ENCODE measurements around the gene DR1.

Gene DR1

GRCh38 chr1:93328809-93329760 is 16.6 kb upstream of the DR1 start:
- Mint-ChIP-seq H3K9me3 (no peaks in the 10 kb centered on the region), H3K36me3 (ENCODE audit: low read depth) (peaks cover 6% of the 10 kb centered on the region), H3K27ac (no peak overlapping the region), H3K4me3 (no peak overlapping the region), H3K27me3 (no peaks in the 10 kb centered on the region), H3K4me1 (no peaks in the 10 kb centered on the region)
- DNase-seq (no peak), ATAC-seq (no peak)

GRCh38 chr1:93330196-93330595 is 15.5 kb upstream of the DR1 start:
- Mint-ChIP-seq H3K36me3 (ENCODE audit: low read depth) (peaks cover 6% of the 10 kb centered on the region), H3K27me3 (no peaks in the 10 kb centered on the region), H3K4me3 (no peak overlapping the region), H3K27ac (no peak overlapping the region), H3K9me3 (no peaks in the 10 kb centered on the region), H3K4me1 (no peaks in the 10 kb centered on the region)
- ATAC-seq = no peak
- no peak for DNase-seq

GRCh38 chr1:93330617-93331016 is 15.1 kb upstream of the DR1 start:
- peaks cover 6% of the 10 kb centered on the region for H3K36me3 Mint-ChIP-seq (ENCODE audit: low read depth)
- no peak overlapping the region for H3K4me3 Mint-ChIP-seq
- ATAC-seq (no peak), DNase-seq (no peak)
- H3K27me3 Mint-ChIP-seq = no peaks in the 10 kb centered on the region
- no peak overlapping the region for H3K27ac Mint-ChIP-seq
- H3K4me1 Mint-ChIP-seq = no peaks in the 10 kb centered on the region
- H3K9me3 Mint-ChIP-seq = no peaks in the 10 kb centered on the region

GRCh38 chr1:93331412-93331811 is 14.3 kb upstream of the DR1 start:
- H3K4me3 Mint-ChIP-seq = no peak overlapping the region
- H3K9me3 Mint-ChIP-seq = no peaks in the 10 kb centered on the region
- H3K4me1 Mint-ChIP-seq = no peaks in the 10 kb centered on the region
- no peak overlapping the region for H3K27ac Mint-ChIP-seq
- H3K36me3 Mint-ChIP-seq (ENCODE audit: low read depth) = peaks cover 5% of the 10 kb centered on the region
- no peak for ATAC-seq
- no peaks in the 10 kb centered on the region for H3K27me3 Mint-ChIP-seq
- DNase-seq = no peak

- Mint-ChIP-seq H3K4me3 (no peak overlapping the region), H3K4me1 (peaks cover 2% of the 10 kb centered on the region), H3K27ac (no peak overlapping the region), H3K36me3 (ENCODE audit: low read depth) (peaks cover 12% of the 10 kb centered on the region), H3K27me3 (no peaks in the 10 kb centered on the region), H3K9me3 (no peaks in the 10 kb centered on the region)
- no peak for DNase-seq
- ATAC-seq = no peak
Measured at GRCh38 chr1:93332368-93332767, 13.3 kb upstream of the DR1 start.

GRCh38 chr1:93338387-93339146 is 7.1 kb upstream of the DR1 start:
- peaks cover 3% of the 10 kb centered on the region for H3K4me1 Mint-ChIP-seq
- no peaks in the 10 kb centered on the region for H3K27me3 Mint-ChIP-seq
- H3K9me3 Mint-ChIP-seq = no peaks in the 10 kb centered on the region
- no peak overlapping the region for H3K27ac Mint-ChIP-seq
- H3K36me3 Mint-ChIP-seq (ENCODE audit: low read depth) = peaks cover 23% of the 10 kb centered on the region
- H3K4me3 Mint-ChIP-seq = no peak overlapping the region
- no peak for ATAC-seq
- no peak for DNase-seq

- Mint-ChIP-seq H3K36me3 (ENCODE audit: low read depth) (peaks cover 21% of the 10 kb centered on the region), H3K27ac (no peak overlapping the region), H3K4me1 (peaks cover 7% of the 10 kb centered on the region), H3K27me3 (no peaks in the 10 kb centered on the region), H3K4me3 (no peak overlapping the region), H3K9me3 (no peaks in the 10 kb centered on the region)
- no peak for DNase-seq
- no peak for ATAC-seq
Measured at GRCh38 chr1:93339171-93339697, 6.5 kb upstream of the DR1 start.

- no peaks in the 10 kb centered on the region for H3K27me3 Mint-ChIP-seq
- ATAC-seq (no peak), DNase-seq (no peak)
- peaks cover 14% of the 10 kb centered on the region for H3K4me1 Mint-ChIP-seq
- no peaks in the 10 kb centered on the region for H3K9me3 Mint-ChIP-seq
- no peak overlapping the region for H3K27ac Mint-ChIP-seq
- peaks cover 21% of the 10 kb centered on the region for H3K36me3 Mint-ChIP-seq (ENCODE audit: low read depth)
- no peak overlapping the region for H3K4me3 Mint-ChIP-seq
Measured at GRCh38 chr1:93340090-93340489, 5.6 kb upstream of the DR1 start.

GRCh38 chr1:93344484-93344883 is 1.2 kb upstream of the DR1 start:
- DNase-seq (no peak), ATAC-seq (no peak)
- Mint-ChIP-seq H3K9me3 (no peaks in the 10 kb centered on the region), H3K27me3 (no peaks in the 10 kb centered on the region), H3K27ac (no peak overlapping the region), H3K4me1 (peaks cover 23% of the 10 kb centered on the region), H3K4me3 (peak overlapping the region; percentile 97), H3K36me3 (ENCODE audit: low read depth) (peaks cover 21% of the 10 kb centered on the region)

GRCh38 chr1:93344886-93345632 is 648 bp upstream of the DR1 start:
- Mint-ChIP-seq H3K9me3 (no peaks in the 10 kb centered on the region), H3K27ac (peak overlapping the region; percentile 97), H3K4me3 (peak overlapping the region; percentile 97), H3K27me3 (no peaks in the 10 kb centered on the region), H3K36me3 (ENCODE audit: low read depth) (peaks cover 26% of the 10 kb centered on the region), H3K4me1 (peaks cover 28% of the 10 kb centered on the region)
- peak; percentile 3 for ATAC-seq
- DNase-seq = no peak

GRCh38 chr1:93346421-93346993 is 800 bp downstream of the DR1 start:
- Mint-ChIP-seq H3K9me3 (no peaks in the 10 kb centered on the region), H3K4me3 (peak overlapping the region; percentile 97), H3K4me1 (peaks cover 40% of the 10 kb centered on the region), H3K27me3 (no peaks in the 10 kb centered on the region), H3K27ac (peak overlapping the region; percentile 97), H3K36me3 (ENCODE audit: low read depth) (peaks cover 33% of the 10 kb centered on the region)
- no peak for DNase-seq
- ATAC-seq = peak; percentile 30

- Mint-ChIP-seq H3K4me3 (peak overlapping the region; percentile 97), H3K4me1 (peaks cover 43% of the 10 kb centered on the region), H3K27ac (peak overlapping the region; percentile 97), H3K27me3 (no peaks in the 10 kb centered on the region), H3K9me3 (no peaks in the 10 kb centered on the region), H3K36me3 (ENCODE audit: low read depth) (peaks cover 35% of the 10 kb centered on the region)
- DNase-seq (no peak), ATAC-seq (no peak)
Measured at GRCh38 chr1:93347334-93347899, 1.7 kb downstream of the DR1 start.

- Mint-ChIP-seq H3K4me1 (peaks cover 51% of the 10 kb centered on the region), H3K27ac (peak overlapping the region; percentile 6), H3K9me3 (no peaks in the 10 kb centered on the region), H3K4me3 (peak overlapping the region; percentile 97), H3K36me3 (ENCODE audit: low read depth) (peaks cover 38% of the 10 kb centered on the region), H3K27me3 (no peaks in the 10 kb centered on the region)
- no peak for DNase-seq
- ATAC-seq = no peak
Measured at GRCh38 chr1:93348104-93348728, 2.5 kb downstream of the DR1 start.
